HepG2 (cell line): ENCODE results near the gene M1AP. TPM values are rescaled to one million over a fixed set of nuclear protein-coding genes. Genes with fewer than 3 reads are reported as not detected.

Source experiments
- CAMTA2 ChIP-seq: sonication (generic); formaldehyde crosslinking; IDR thresholded peaks from 2 replicates; pipeline ENCODE4 v1.4.0; 2020; ENCODE audit warnings: mild to moderate bottlenecking, missing genetic modification reagents, borderline replicate concordance
- MBNL3 ChIP-seq: fragments of 250-450 bp; sonication (Bioruptor Pico); conservative IDR thresholded peaks from 2 replicates; pipeline ENCODE4 v1.8.0; 2022; ENCODE audit warnings: mild to moderate bottlenecking, inconsistent platforms
- SMARCE1 ChIP-seq: fragments of 450-650 bp; IDR thresholded peaks from 2 replicates; pipeline ENCODE4 v1.6.1; 2017; ENCODE audit warnings: borderline replicate concordance
- SRSF1 ChIP-seq: fragments of 200-400 bp; formaldehyde crosslinking; optimal IDR thresholded peaks from 2 replicates; pipeline ENCODE3; 2017; ENCODE audit warnings: mild to moderate bottlenecking, low read depth, low read length, moderate library complexity
- U2AF2 ChIP-seq: fragments of 200-400 bp; formaldehyde crosslinking; IDR thresholded peaks from 2 replicates; pipeline ENCODE4 v1.6.1; 2017; ENCODE audit warnings: low read depth, mild to moderate bottlenecking, low read length
- XRCC5 ChIP-seq: fragments of 200-400 bp; formaldehyde crosslinking; optimal IDR thresholded peaks from 2 replicates; pipeline ENCODE3; 2017; ENCODE audit warnings: mild to moderate bottlenecking, low read length
- ZMYM3 ChIP-seq: sonication (generic); formaldehyde crosslinking; IDR thresholded peaks from 2 replicates; pipeline ENCODE4 v1.5.1; 2020; ENCODE audit warnings: mild to moderate bottlenecking, missing genetic modification reagents
- ZNF234 ChIP-seq: sonication (generic); formaldehyde crosslinking; conservative IDR thresholded peaks from 2 replicates; pipeline ENCODE4 v1.5.1; 2020; ENCODE audit warnings: mild to moderate bottlenecking, missing genetic modification reagents
- ZNF251 ChIP-seq: sonication (generic); formaldehyde crosslinking; IDR thresholded peaks from 2 replicates; pipeline ENCODE4 v1.9.0; 2021; ENCODE audit warnings: mild to moderate bottlenecking, missing genetic modification reagents
- ZNF337 ChIP-seq: sonication (generic); formaldehyde crosslinking; IDR thresholded peaks from 2 replicates; pipeline ENCODE4 v1.5.1; 2020; ENCODE audit warnings: missing genetic modification reagents, low read depth, mild to moderate bottlenecking, borderline replicate concordance
- ZNF720 ChIP-seq: sonication (generic); formaldehyde crosslinking; IDR thresholded peaks from 2 replicates; pipeline ENCODE4 v1.4.0; 2020; ENCODE audit warnings: missing genetic modification reagents
- ZSCAN30 ChIP-seq: sonication (generic); formaldehyde crosslinking; IDR thresholded peaks from 2 replicates; pipeline ENCODE4 v1.5.0; 2020; ENCODE audit warnings: mild to moderate bottlenecking, missing genetic modification reagents
- polyA plus RNA-seq, 8 experiments: library from polyadenylated mRNA; depleted of rRNA in 3 of 8; stranded (reverse) in 7 of 8; unstranded in 1 of 8; fragments of >200 nt; fragmentation: Illumina TruSeq in 4 of 8; extraction: Trizol in 4 of 8; gene quantifications; 2 replicates each; pipeline versions ENCODE4 v1.2.1 to v1.2.3, GENCODE V29; 2011 to 2016; ENCODE audit warnings: low read depth in 4 of 8, missing spikeins in 1 of 8, mixed read lengths in 1 of 8; ENCODE audit not compliant: insufficient read depth in 1 of 8
- total RNA-seq, 5 experiments: library from RNA; depleted of rRNA; stranded (reverse); fragments of >200 nt; fragmentation: Illumina TruSeq; extraction: Trizol; gene quantifications; 2 replicates each; pipeline ENCODE4 v1.2.3, GENCODE V29; 2016; ENCODE audit warnings: low read depth in 1 of 5
- TF ChIP-seq, protein P1 (sequence below): sonication (generic); formaldehyde crosslinking; IDR thresholded peaks from 2 replicates; pipeline ENCODE4 v1.4.0; 2020; ENCODE audit warnings: mild to moderate bottlenecking, missing genetic modification reagents
- TF ChIP-seq, protein P2 (sequence below): sonication (generic); formaldehyde crosslinking; IDR thresholded peaks from 2 replicates; pipeline ENCODE4 v1.4.0; 2020; ENCODE audit warnings: missing genetic modification reagents
- TF ChIP-seq, protein P3 (sequence below): sonication (generic); formaldehyde crosslinking; IDR thresholded peaks from 2 replicates; pipeline ENCODE4 v1.4.0; 2020; ENCODE audit warnings: low read depth, missing genetic modification reagents

Gene M1AP
- total and polyA plus RNA-seq, 2 of the 13 experiments (the other 11 are each of a cell fraction or from before 2014, with no cell fraction given), result not detected

DNA sequence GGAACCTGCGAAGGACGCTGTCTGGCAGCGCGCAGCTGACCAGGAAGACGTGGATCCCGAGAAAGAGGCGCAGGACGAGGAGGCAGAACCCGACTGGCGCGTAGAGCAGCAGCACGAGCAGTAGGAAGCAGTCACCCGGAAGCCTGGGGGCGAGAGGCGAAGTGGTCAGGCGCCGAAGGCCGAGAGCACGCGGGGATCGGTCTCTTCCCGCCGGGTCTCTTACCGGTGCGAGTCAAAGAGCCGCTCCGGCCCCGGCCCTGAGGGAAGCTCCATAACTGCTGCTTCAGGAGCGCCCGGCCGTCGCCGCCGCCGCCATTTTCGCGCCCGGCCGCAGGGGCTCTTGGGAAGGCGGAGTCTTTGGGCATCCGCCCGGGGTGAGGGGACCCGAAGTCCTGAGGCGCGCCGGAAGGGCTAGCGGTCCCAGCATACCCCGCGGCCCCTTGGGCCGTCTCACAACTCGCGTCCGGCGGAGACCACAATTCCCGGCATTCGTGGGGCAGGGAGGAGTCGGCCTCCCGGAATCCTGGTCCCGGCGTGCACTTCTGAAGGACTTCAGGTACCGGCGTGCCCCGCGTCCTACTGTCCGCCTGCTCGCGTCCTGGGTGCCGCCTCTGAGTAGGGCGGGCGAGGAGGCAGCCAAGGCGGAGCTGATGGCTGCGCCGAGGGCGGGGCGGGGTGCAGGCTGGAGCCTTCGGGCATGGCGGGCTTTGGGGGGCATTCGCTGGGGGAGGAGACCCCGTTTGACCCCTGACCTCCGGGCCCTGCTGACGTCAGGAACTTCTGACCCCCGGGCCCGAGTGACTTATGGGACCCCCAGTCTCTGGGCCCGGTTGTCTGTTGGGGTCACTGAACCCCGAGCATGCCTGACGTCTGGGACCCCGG, 118.5 kb downstream of the M1AP start, which contains the start of the genes AUP1 and HTRA2 (continued):
- TF ChIP-seq, protein P1, sequence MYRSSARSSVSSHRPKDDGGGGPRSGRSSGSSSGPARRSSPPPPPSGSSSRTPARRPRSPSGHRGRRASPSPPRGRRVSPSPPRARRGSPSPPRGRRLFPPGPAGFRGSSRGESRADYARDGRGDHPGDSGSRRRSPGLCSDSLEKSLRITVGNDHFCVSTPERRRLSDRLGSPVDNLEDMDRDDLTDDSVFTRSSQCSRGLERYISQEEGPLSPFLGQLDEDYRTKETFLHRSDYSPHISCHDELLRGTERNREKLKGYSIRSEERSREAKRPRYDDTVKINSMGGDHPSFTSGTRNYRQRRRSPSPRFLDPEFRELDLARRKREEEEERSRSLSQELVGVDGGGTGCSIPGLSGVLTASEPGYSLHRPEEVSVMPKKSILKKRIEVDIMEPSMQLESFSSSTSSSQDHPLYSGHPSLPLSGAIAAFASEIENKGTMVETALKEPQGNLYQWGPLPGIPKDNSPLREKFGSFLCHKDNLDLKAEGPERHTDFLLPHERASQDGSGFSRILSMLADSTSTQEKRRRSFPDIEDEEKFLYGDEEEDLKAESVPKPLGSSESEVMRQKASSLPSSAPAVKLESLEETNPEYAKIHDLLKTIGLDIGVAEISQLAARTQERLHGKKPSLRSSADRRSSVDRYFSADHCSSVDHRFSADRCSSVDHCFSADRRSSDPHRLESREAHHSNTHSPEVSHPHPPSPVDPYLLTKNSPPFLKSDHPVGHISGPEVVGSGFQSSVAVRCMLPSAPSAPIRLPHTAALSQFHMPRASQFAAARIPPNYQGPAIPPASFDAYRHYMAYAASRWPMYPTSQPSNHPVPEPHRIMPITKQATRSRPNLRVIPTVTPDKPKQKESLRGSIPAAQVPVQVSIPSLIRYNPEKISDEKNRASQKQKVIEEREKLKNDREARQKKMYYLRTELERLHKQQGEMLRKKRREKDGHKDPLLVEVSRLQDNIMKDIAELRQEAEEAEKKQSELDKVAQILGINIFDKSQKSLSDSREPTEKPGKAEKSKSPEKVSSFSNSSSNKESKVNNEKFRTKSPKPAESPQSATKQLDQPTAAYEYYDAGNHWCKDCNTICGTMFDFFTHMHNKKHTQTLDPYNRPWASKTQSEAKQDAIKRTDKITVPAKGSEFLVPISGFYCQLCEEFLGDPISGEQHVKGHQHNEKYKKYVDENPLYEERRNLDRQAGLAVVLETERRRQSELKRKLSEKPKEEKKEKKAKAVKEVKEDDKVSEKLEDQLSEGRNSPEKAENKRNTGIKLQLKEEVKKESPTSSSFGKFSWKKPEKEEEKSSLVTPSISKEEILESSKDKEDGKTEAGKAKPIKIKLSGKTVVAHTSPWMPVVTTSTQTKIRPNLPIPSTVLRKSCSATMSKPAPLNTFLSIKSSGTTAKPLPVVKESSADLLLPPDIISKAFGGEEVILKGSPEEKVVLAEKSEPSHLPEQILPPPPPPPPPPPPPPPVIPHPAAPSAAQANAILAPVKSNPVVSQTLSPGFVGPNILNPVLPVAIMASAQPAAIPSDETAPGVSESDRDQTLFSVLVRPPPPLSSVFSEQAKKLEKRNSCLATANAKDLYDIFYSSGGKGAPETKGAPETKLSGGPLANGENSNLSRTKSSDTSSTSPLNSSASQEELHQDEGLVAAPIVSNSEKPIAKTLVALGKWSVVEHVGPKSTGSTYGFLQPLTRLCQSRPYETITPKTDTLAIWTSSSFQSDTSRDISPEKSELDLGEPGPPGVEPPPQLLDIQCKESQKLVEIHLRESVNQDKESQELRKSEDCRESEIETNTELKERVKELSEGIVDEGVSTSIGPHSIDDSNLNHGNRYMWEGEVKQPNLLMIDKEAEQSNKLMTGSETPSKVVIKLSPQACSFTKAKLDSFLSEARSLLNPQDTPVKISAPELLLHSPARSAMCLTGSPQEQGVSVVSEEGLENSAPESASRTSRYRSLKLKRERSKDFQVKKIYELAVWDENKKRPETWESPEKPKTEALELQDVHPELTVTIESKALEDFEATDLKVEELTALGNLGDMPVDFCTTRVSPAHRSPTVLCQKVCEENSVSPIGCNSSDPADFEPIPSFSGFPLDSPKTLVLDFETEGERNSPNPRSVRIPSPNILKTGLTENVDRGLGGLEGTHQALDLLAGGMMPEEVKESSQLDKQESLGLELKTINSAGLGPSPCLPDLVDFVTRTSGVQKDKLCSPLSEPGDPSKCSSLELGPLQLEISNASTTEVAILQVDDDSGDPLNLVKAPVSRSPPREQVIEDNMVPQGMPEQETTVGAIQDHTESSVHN, result no peak
- peak; percentile 53 for TF ChIP-seq SRSF1
- TF ChIP-seq ZNF720 (CRISPR knock-in tag), result no peak
- peak; percentile 8; the same call in 1 of the 2 replicates for TF ChIP-seq ZNF337 (CRISPR knock-in tag)
- no peak for TF ChIP-seq U2AF2
- peak; percentile 84 for TF ChIP-seq XRCC5
- TF ChIP-seq ZNF234, result peak; percentile 91
- no peak for TF ChIP-seq ZNF251 (CRISPR knock-in tag)
- TF ChIP-seq, protein P2, sequence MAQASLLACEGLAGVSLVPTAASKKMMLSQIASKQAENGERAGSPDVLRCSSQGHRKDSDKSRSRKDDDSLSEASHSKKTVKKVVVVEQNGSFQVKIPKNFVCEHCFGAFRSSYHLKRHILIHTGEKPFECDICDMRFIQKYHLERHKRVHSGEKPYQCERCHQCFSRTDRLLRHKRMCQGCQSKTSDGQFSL (CRISPR knock-in tag), result 0 out of 2 replicates have a peak, but pooled peaks have one; percentile 34
- no peak for TF ChIP-seq ZMYM3 (CRISPR knock-in tag)
- no peak for TF ChIP-seq SMARCE1
- TF ChIP-seq, protein P3, sequence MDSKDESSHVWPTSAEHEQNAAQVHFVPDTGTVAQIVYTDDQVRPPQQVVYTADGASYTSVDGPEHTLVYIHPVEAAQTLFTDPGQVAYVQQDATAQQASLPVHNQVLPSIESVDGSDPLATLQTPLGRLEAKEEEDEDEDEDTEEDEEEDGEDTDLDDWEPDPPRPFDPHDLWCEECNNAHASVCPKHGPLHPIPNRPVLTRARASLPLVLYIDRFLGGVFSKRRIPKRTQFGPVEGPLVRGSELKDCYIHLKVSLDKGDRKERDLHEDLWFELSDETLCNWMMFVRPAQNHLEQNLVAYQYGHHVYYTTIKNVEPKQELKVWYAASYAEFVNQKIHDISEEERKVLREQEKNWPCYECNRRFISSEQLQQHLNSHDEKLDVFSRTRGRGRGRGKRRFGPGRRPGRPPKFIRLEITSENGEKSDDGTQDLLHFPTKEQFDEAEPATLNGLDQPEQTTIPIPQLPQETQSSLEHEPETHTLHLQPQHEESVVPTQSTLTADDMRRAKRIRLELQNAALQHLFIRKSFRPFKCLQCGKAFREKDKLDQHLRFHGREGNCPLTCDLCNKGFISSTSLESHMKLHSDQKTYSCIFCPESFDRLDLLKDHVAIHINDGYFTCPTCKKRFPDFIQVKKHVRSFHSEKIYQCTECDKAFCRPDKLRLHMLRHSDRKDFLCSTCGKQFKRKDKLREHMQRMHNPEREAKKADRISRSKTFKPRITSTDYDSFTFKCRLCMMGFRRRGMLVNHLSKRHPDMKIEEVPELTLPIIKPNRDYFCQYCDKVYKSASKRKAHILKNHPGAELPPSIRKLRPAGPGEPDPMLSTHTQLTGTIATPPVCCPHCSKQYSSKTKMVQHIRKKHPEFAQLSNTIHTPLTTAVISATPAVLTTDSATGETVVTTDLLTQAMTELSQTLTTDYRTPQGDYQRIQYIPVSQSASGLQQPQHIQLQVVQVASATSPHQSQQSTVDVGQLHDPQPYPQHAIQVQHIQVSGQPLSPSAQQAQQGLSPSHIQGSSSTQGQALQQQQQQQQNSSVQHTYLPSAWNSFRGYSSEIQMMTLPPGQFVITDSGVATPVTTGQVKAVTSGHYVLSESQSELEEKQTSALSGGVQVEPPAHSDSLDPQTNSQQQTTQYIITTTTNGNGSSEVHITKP (CRISPR knock-in tag), result peak; percentile 81
- TF ChIP-seq CAMTA2, result peak; percentile 88
- TF ChIP-seq ZSCAN30 (CRISPR knock-in tag), result no peak
- TF ChIP-seq MBNL3, result no peak
